Smooth muscle cell of trachea (primary cell): ENCODE measurements around the gene TDRD10. TPM values are rescaled to one million over a fixed set of nuclear protein-coding genes. Genes with fewer than 3 reads are reported as not detected.

Source experiments
- total RNA-seq: library from RNA; depleted of rRNA; stranded (reverse); fragments of >200 nt; gene quantifications from 2 replicates; pipeline ENCODE4 v1.2.1, GENCODE V29; 2014

The TDRD10 gene
- 0.17 TPM in 1 of 2 replicates, not detected in the other for total RNA-seq

GRCh38 chr1:154502066-154502743 lies at the start of gene TDRD10, which contains the start of gene SHE:
TDRD10 (plus strand) TSS chr1:154502219; CDS start chr1:154506904, 4,685 bp downstream.
SHE (minus strand) TSS chr1:154502412; CDS start chr1:154502026, 386 bp downstream.

GRCh38 chr1:154557939-154558719 lies 56.1 kb downstream of the TDRD10 start, which contains the start of gene UBE2Q1:
UBE2Q1 (minus strand) TSS chr1:154558662; CDS start chr1:154558553, 109 bp downstream.

GRCh38 chr1:154567386-154568156 lies 65.6 kb downstream of the TDRD10 start, which contains the start of gene CHRNB2:
CHRNB2 (plus strand) TSS chr1:154567778; CDS start chr1:154568045, 267 bp downstream.

Other genes starting within 250 kb of the TDRD10 start
- 92.8 and 116 TPM in 2 replicates for gene HAX1, start 229.6 kb upstream of the TDRD10 start, total RNA-seq
- gene AQP10, start 181.1 kb upstream of the TDRD10 start, total RNA-seq = under 0.01 TPM in 1 of 2 replicates, not detected in the other
- gene ATP8B2, start 176.7 kb upstream of the TDRD10 start, total RNA-seq = 211 and 445 TPM in 2 replicates
- gene IL6R, start 96.9 kb upstream of the TDRD10 start, total RNA-seq = 16.9 and 35.6 TPM in 2 replicates
- gene SHE, start 193 bp downstream of the TDRD10 start, total RNA-seq = under 0.01 and 0.15 TPM in 2 replicates
- 20.9 and 30.1 TPM in 2 replicates for gene UBE2Q1, start 56.4 kb downstream of the TDRD10 start, total RNA-seq
- under 0.01 TPM in 1 of 2 replicates, not detected in the other for gene CHRNB2, start 65.6 kb downstream of the TDRD10 start, total RNA-seq
- 73.9 and 102 TPM in 2 replicates for gene ADAR, start 106.0 kb downstream of the TDRD10 start, total RNA-seq